Measurements from ENCODE around the gene EXOC3L1.

Gene EXOC3L1

GRCh38 chr16:67190041-67190440, at the start of gene EXOC3L1:
Gene EXOC3L1 (minus strand): TSS chr16:67190136. CDS start chr16:67189676, 460 bp downstream.
- Histone ChIP-seq H3K36me3 (ENCODE audit: control insufficient read depth in 5 of 5, insufficient read depth in 5 of 5, low read length in 5 of 5) (peaks cover 0 to 20% (median 16%) of the 10 kb centered on the region in 5 donors), H3K27me3 (ENCODE audit: control insufficient read depth in 5 of 5, insufficient read depth in 4 of 5, low read length in 5 of 5) (no peaks in the 10 kb centered on the region), H3K4me1 (ENCODE audit: control insufficient read depth in 5 of 5, insufficient read depth in 5 of 5, low read length in 5 of 5) (peaks cover 18 to 60% (median 34%) of the 10 kb centered on the region in 5 donors), H3K4me3 (ENCODE audit: low read depth in 1 of 5, low read length in 5 of 5) (peak within 1 kb of the TSS in 4 of 5 donors; percentile 32 to 56 (median 42)), H3K27ac (ENCODE audit: low read depth, low read length) (no peak within 1 kb of the TSS), H3K9ac (ENCODE audit: low read length in 5 of 5) (peak within 1 kb of the TSS in 1 of 5 donors; percentile 33), H3K9me3 (ENCODE audit: control insufficient read depth in 5 of 5, low read length in 5 of 5) (no peaks in the 10 kb centered on the region)

GRCh38 chr16:67238806-67239470, 49.0 kb upstream of the EXOC3L1 start:
- H3K36me3 ChIP-seq (ENCODE audit: control insufficient read depth in 5 of 5, insufficient read depth in 5 of 5, low read length in 5 of 5): peaks cover 0 to 61% (median 53%) of the 10 kb centered on the region in 5 donors
- no peak overlapping the region for H3K4me3 ChIP-seq (ENCODE audit: low read depth in 1 of 5, low read length in 5 of 5)
- H3K27ac ChIP-seq (ENCODE audit: low read depth, low read length): no peak overlapping the region
- peaks cover 18 to 46% (median 40%) of the 10 kb centered on the region in 5 donors for H3K4me1 ChIP-seq (ENCODE audit: control insufficient read depth in 5 of 5, insufficient read depth in 5 of 5, low read length in 5 of 5)
- no peaks in the 10 kb centered on the region for H3K9me3 ChIP-seq (ENCODE audit: control insufficient read depth in 5 of 5, low read length in 5 of 5)
- no peaks in the 10 kb centered on the region for H3K27me3 ChIP-seq (ENCODE audit: control insufficient read depth in 5 of 5, insufficient read depth in 4 of 5, low read length in 5 of 5)
- no peak overlapping the region for H3K9ac ChIP-seq (ENCODE audit: low read length in 5 of 5)

DNA sequence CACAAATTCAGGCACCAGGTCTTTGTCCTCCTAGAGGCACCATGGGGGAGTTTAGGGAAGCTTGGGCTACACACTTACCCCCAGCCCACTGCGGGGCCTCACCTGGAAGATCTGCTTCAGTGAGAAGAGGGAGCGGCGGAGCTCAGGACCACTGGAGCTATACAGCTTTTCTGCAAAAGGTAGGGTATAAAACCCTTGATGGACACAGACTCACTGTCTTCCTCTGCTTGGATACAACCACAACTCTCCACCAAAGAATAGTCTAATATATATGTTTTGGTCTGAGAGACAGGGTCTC, 48.3 kb upstream of the EXOC3L1 start:
- no peaks in the 10 kb centered on the region for H3K27me3 ChIP-seq (ENCODE audit: control insufficient read depth in 5 of 5, insufficient read depth in 4 of 5, low read length in 5 of 5)
- no peak overlapping the region for H3K9ac ChIP-seq (ENCODE audit: low read length in 5 of 5)
- H3K4me1 ChIP-seq (ENCODE audit: control insufficient read depth in 5 of 5, insufficient read depth in 5 of 5, low read length in 5 of 5): peaks cover 14 to 38% (median 33%) of the 10 kb centered on the region in 5 donors
- H3K36me3 ChIP-seq (ENCODE audit: control insufficient read depth in 5 of 5, insufficient read depth in 5 of 5, low read length in 5 of 5): peaks cover 0 to 67% (median 58%) of the 10 kb centered on the region in 5 donors
- H3K9me3 ChIP-seq (ENCODE audit: control insufficient read depth in 5 of 5, low read length in 5 of 5): no peaks in the 10 kb centered on the region
- H3K27ac ChIP-seq (ENCODE audit: low read depth, low read length): no peak overlapping the region
- no peak overlapping the region for H3K4me3 ChIP-seq (ENCODE audit: low read depth in 1 of 5, low read length in 5 of 5)

GRCh38 chr16:67237396-67238277, 47.7 kb upstream of the EXOC3L1 start:
- Histone ChIP-seq H3K27me3 (ENCODE audit: control insufficient read depth in 5 of 5, insufficient read depth in 4 of 5, low read length in 5 of 5) (no peaks in the 10 kb centered on the region), H3K9me3 (ENCODE audit: control insufficient read depth in 5 of 5, low read length in 5 of 5) (no peaks in the 10 kb centered on the region), H3K4me3 (ENCODE audit: low read depth in 1 of 5, low read length in 5 of 5) (no peak overlapping the region), H3K4me1 (ENCODE audit: control insufficient read depth in 5 of 5, insufficient read depth in 5 of 5, low read length in 5 of 5) (peaks cover 14 to 34% (median 27%) of the 10 kb centered on the region in 5 donors), H3K9ac (ENCODE audit: low read length in 5 of 5) (no peak overlapping the region), H3K36me3 (ENCODE audit: control insufficient read depth in 5 of 5, insufficient read depth in 5 of 5, low read length in 5 of 5) (peaks cover 0 to 69% (median 60%) of the 10 kb centered on the region in 5 donors), H3K27ac (ENCODE audit: low read depth, low read length) (no peak overlapping the region)

- no peak overlapping the region for H3K27ac ChIP-seq (ENCODE audit: low read depth, low read length)
- no peaks in the 10 kb centered on the region for H3K27me3 ChIP-seq (ENCODE audit: control insufficient read depth in 5 of 5, insufficient read depth in 4 of 5, low read length in 5 of 5)
- H3K4me3 ChIP-seq (ENCODE audit: low read depth in 1 of 5, low read length in 5 of 5): no peak overlapping the region
- H3K36me3 ChIP-seq (ENCODE audit: control insufficient read depth in 5 of 5, insufficient read depth in 5 of 5, low read length in 5 of 5): peaks cover 0 to 75% (median 63%) of the 10 kb centered on the region in 5 donors
- H3K4me1 ChIP-seq (ENCODE audit: control insufficient read depth in 5 of 5, insufficient read depth in 5 of 5, low read length in 5 of 5): peaks cover 9 to 26% (median 19%) of the 10 kb centered on the region in 5 donors
- no peak overlapping the region for H3K9ac ChIP-seq (ENCODE audit: low read length in 5 of 5)
- no peaks in the 10 kb centered on the region for H3K9me3 ChIP-seq (ENCODE audit: control insufficient read depth in 5 of 5, low read length in 5 of 5)
These were observed 46.8 kb upstream of the EXOC3L1 start for GRCh38 chr16:67236563-67237395.

GRCh38 chr16:67235816-67236562, 46.1 kb upstream of the EXOC3L1 start:
- Histone ChIP-seq H3K27ac (ENCODE audit: low read depth, low read length) (no peak overlapping the region), H3K9me3 (ENCODE audit: control insufficient read depth in 5 of 5, low read length in 5 of 5) (no peaks in the 10 kb centered on the region), H3K9ac (ENCODE audit: low read length in 5 of 5) (no peak overlapping the region), H3K4me3 (ENCODE audit: low read depth in 1 of 5, low read length in 5 of 5) (no peak overlapping the region), H3K36me3 (ENCODE audit: control insufficient read depth in 5 of 5, insufficient read depth in 5 of 5, low read length in 5 of 5) (peaks cover 0 to 83% (median 71%) of the 10 kb centered on the region in 5 donors), H3K4me1 (ENCODE audit: control insufficient read depth in 5 of 5, insufficient read depth in 5 of 5, low read length in 5 of 5) (peaks cover 6 to 18% (median 11%) of the 10 kb centered on the region in 5 donors), H3K27me3 (ENCODE audit: control insufficient read depth in 5 of 5, insufficient read depth in 4 of 5, low read length in 5 of 5) (no peaks in the 10 kb centered on the region)

DNA sequence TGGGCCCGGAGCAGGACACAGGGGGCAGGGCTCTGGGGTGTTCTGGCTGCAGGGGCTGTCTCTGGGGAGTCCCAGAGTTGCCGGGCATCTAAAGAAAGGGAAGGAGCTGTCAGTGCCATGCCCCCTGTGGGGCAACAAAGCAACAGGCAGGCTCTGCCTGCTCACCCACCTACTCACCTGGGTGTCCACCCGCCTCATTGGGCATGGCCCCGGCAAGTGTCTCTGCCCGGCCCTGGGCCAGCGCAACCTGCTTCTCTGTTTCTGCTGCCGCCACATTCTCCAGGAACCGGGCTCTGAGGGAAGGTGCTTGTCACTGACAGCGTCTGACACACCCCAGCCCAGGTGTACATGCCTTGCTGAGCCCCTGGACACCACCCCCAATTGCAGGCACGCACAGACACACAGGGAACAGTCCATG, 44.3 kb upstream of the EXOC3L1 start:
- Histone ChIP-seq H3K27ac (ENCODE audit: low read depth, low read length) (no peak overlapping the region), H3K9ac (ENCODE audit: low read length in 5 of 5) (no peak overlapping the region), H3K9me3 (ENCODE audit: control insufficient read depth in 5 of 5, low read length in 5 of 5) (no peaks in the 10 kb centered on the region), H3K36me3 (ENCODE audit: control insufficient read depth in 5 of 5, insufficient read depth in 5 of 5, low read length in 5 of 5) (peaks cover 0 to 92% (median 81%) of the 10 kb centered on the region in 5 donors), H3K27me3 (ENCODE audit: control insufficient read depth in 5 of 5, insufficient read depth in 4 of 5, low read length in 5 of 5) (no peaks in the 10 kb centered on the region), H3K4me3 (ENCODE audit: low read depth in 1 of 5, low read length in 5 of 5) (no peak overlapping the region), H3K4me1 (ENCODE audit: control insufficient read depth in 5 of 5, insufficient read depth in 5 of 5, low read length in 5 of 5) (peaks cover 0 to 1% (median 0%) of the 10 kb centered on the region in 5 donors)

DNA sequence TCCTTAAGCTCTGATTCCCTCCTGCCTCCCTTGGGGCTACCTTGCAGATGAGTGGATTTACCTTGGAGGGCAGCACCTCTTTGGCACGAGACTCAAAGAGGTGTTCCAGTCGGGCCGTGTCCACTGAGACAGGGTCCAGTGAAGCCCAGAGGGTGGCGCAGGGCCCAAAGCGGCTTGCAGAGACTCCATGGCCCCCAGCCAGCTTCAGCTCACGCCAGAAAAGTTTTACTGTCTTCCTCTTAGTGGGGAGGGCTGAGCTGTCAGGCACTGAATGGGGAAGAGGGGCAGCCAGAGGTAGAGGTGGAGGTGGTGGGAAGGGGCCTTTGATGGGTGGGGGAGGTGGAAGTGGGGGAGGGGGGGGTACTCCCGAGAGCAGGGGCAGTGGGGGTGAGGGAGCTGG, 43.7 kb upstream of the EXOC3L1 start:
- Histone ChIP-seq H3K9me3 (ENCODE audit: control insufficient read depth in 5 of 5, low read length in 5 of 5) (no peaks in the 10 kb centered on the region), H3K27me3 (ENCODE audit: control insufficient read depth in 5 of 5, insufficient read depth in 4 of 5, low read length in 5 of 5) (no peaks in the 10 kb centered on the region), H3K4me1 (ENCODE audit: control insufficient read depth in 5 of 5, insufficient read depth in 5 of 5, low read length in 5 of 5) (no peaks in the 10 kb centered on the region), H3K4me3 (ENCODE audit: low read depth in 1 of 5, low read length in 5 of 5) (no peak overlapping the region), H3K36me3 (ENCODE audit: control insufficient read depth in 5 of 5, insufficient read depth in 5 of 5, low read length in 5 of 5) (peaks cover 0 to 92% (median 81%) of the 10 kb centered on the region in 5 donors), H3K9ac (ENCODE audit: low read length in 5 of 5) (no peak overlapping the region), H3K27ac (ENCODE audit: low read depth, low read length) (no peak overlapping the region)

Data from subcutaneous abdominal adipose tissue (tissue), 5 donors.